ENCODE results near the gene ANXA2R.

- TF ChIP-seq, protein P1, sequence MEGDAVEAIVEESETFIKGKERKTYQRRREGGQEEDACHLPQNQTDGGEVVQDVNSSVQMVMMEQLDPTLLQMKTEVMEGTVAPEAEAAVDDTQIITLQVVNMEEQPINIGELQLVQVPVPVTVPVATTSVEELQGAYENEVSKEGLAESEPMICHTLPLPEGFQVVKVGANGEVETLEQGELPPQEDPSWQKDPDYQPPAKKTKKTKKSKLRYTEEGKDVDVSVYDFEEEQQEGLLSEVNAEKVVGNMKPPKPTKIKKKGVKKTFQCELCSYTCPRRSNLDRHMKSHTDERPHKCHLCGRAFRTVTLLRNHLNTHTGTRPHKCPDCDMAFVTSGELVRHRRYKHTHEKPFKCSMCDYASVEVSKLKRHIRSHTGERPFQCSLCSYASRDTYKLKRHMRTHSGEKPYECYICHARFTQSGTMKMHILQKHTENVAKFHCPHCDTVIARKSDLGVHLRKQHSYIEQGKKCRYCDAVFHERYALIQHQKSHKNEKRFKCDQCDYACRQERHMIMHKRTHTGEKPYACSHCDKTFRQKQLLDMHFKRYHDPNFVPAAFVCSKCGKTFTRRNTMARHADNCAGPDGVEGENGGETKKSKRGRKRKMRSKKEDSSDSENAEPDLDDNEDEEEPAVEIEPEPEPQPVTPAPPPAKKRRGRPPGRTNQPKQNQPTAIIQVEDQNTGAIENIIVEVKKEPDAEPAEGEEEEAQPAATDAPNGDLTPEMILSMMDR (IDR thresholded peaks at IDR 0.05), result no peak
- peak in 1 of 3 donors; percentile 5 for TF ChIP-seq POLR2A (IDR thresholded peaks at IDR 0.05)
Observed at GRCh38 chr5:42993516-42994245, 46.4 kb downstream of the ANXA2R start.
